CD4-positive, alpha-beta memory T cell (primary cell): ENCODE results near the gene SOX6. TPM values are rescaled to one million over a fixed set of nuclear protein-coding genes. Genes with fewer than 3 reads are reported as not detected.
"Not testable (repeated sequence)": the region's sequence is repeated elsewhere in the genome, so short reads cannot be mapped to it uniquely, and the experiment has no call there.

Experiments used
- CTCF ChIA-PET: fragments of 350-600 bp; sonication (Branson Sonifier 250); formaldehyde crosslinking; loops from one replicate; lab custom pipeline; 2021; ENCODE audit warnings: inconsistent platforms; ENCODE audit not compliant: partially characterized antibody; lab: Charles Lee
- POLR2A ChIA-PET: fragments of 350-600 bp; sonication (Branson Sonifier 250); formaldehyde crosslinking; loops from one replicate; lab custom pipeline; 2021; ENCODE audit not compliant: partially characterized antibody; lab: Charles Lee
- DNase-seq, 5 donors: peaks; one replicate each; pipeline versions ENCODE4 v3.0.0 to v3.0.0-alpha.2; 2020 to 2022; ENCODE audit warnings: mixed read lengths in 1 of 5
- H3K27ac ChIP-seq: one replicate; pipeline ENCODE4 v1.7.0; 2013; ENCODE audit warnings: low read depth, low read length
- H3K27me3 ChIP-seq: 2 replicates; pipeline ENCODE4 v1.7.0; 2013; ENCODE audit warnings: mild to moderate bottlenecking, low read length, moderate library complexity; ENCODE audit not compliant: insufficient read depth
- H3K36me3 ChIP-seq: 2 replicates; pipeline ENCODE4 v1.7.0; 2013; ENCODE audit warnings: mild to moderate bottlenecking, low read length, moderate library complexity; ENCODE audit not compliant: insufficient read depth
- H3K4me1 ChIP-seq: 2 replicates; pipeline ENCODE4 v1.7.0; 2013; ENCODE audit warnings: mild to moderate bottlenecking, low read length, moderate library complexity; ENCODE audit not compliant: insufficient read depth
- H3K4me3 ChIP-seq, 2 donors: one replicate each; pipeline ENCODE4 v1.7.0; 2013; ENCODE audit warnings: low read length in 2 of 2, mild to moderate bottlenecking in 1 of 2
- H3K9me3 ChIP-seq, 2 donors: one replicate each; pipeline ENCODE4 v1.7.0; 2013; ENCODE audit warnings: low read length in 2 of 2, control low read depth in 1 of 2; ENCODE audit not compliant: control insufficient read depth in 1 of 2
- H3K27ac Mint-ChIP-seq, 7 donors: one replicate each; pipeline ENCODE4 v1.8.0; 2020 to 2021; ENCODE audit warnings: mixed read lengths in 7 of 7, mild to moderate bottlenecking in 6 of 7, inconsistent platforms in 3 of 7, moderate library complexity in 3 of 7
- H3K27me3 Mint-ChIP-seq, 2 donors: one replicate each; pipeline ENCODE4 v1.8.0; 2020 to 2021; ENCODE audit warnings: mixed read lengths in 2 of 2
- H3K36me3 Mint-ChIP-seq, 2 donors: one replicate each; pipeline ENCODE4 v1.8.0; 2020 to 2021; ENCODE audit warnings: mixed read lengths in 2 of 2, inconsistent platforms in 1 of 2, mild to moderate bottlenecking in 1 of 2
- H3K4me1 Mint-ChIP-seq, 4 donors: one replicate each; pipeline ENCODE4 v1.8.0; 2020 to 2021; ENCODE audit warnings: mixed read lengths in 4 of 4, mild to moderate bottlenecking in 1 of 4
- H3K4me3 Mint-ChIP-seq, 8 donors: one replicate each; pipeline ENCODE4 v1.8.0; 2020 to 2021; ENCODE audit warnings: mixed read lengths in 8 of 8, mild to moderate bottlenecking in 7 of 8, moderate library complexity in 6 of 8, inconsistent platforms in 3 of 8
- H3K9me3 Mint-ChIP-seq, 8 donors: one replicate each; pipeline ENCODE4 v1.8.0; 2020 to 2021; ENCODE audit warnings: mixed read lengths in 8 of 8, mild to moderate bottlenecking in 5 of 8, inconsistent platforms in 3 of 8, moderate library complexity in 1 of 8
- intact Hi-C: fragments of 100-400 bp; cut with micrococcal nuclease; formaldehyde crosslinking; loops from one replicate; pipeline ENCODE4 v1.15.1; 2023
- polyA plus RNA-seq, 2 donors: library from polyadenylated mRNA; unstranded; fragments of 300-500 nt; fragmentation: Illumina TruSeq; gene quantifications; one replicate each; pipeline ENCODE4 v1.2.3, GENCODE V29; 2021
- total RNA-seq, 2 experiments: library from RNA; stranded (reverse); gene quantifications; one replicate each; pipeline ENCODE4 v1.2.3, GENCODE V29; 2021

Gene SOX6
- total and polyA plus RNA-seq, 4 experiments from 2014 or later: not detected

- H3K4me1 Mint-ChIP-seq: no peaks in the 10 kb centered on the region
- CTCF ChIA-PET: no interaction called here
- POLR2A ChIA-PET: no interaction called here
These were observed 38.6 kb upstream of the SOX6 start for GRCh38 chr11:16394947-16395346.

GRCh38 chr11:16393340-16393739 lies 37.0 kb upstream of the SOX6 start:
- intact Hi-C loops: no loop called here
- no peaks in the 10 kb centered on the region for H3K4me1 Mint-ChIP-seq

More at GRCh38 chr11:16394947-16395346, 38.6 kb upstream of the SOX6 start:
- H3K9me3 Mint-ChIP-seq: peaks cover 2 to 13% (median 5%) of the 10 kb centered on the region in 8 donors
- no peak overlapping the region for H3K27ac Mint-ChIP-seq
- intact Hi-C loops: no loop called here
- Histone ChIP-seq H3K9me3 (no peaks in the 10 kb centered on the region), H3K4me1 (no peaks in the 10 kb centered on the region), H3K27me3 (no peaks in the 10 kb centered on the region), H3K27ac (no peak overlapping the region), H3K4me3 (no peak overlapping the region), H3K36me3 (no peaks in the 10 kb centered on the region)
- no peaks in the 10 kb centered on the region for H3K36me3 Mint-ChIP-seq
- no peak overlapping the region for H3K4me3 Mint-ChIP-seq
- DNase-seq: no peak
- no peaks in the 10 kb centered on the region for H3K27me3 Mint-ChIP-seq

DNA sequence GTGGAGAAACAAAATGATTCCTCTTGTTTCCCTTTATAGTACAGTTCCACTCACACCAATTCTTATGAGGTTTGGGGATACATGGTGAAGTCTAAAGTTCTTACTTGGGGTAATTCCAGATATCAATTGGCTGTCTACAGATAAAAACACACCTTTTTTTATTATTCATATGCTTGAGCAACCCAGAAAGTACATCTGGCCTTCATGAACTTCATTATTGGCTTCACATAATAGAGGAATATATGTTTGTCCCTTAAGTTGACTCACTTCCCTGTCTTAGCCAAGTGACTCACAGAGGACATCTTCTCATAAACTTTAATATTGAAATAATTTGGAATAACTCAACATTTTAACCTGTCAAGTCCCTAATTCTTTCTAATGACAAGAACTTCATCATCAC lies 36.3 kb upstream of the SOX6 start:
- no peaks in the 10 kb centered on the region for H3K9me3 ChIP-seq
- no peak overlapping the region for H3K27ac ChIP-seq
- Mint-ChIP-seq H3K27me3 (no peaks in the 10 kb centered on the region), H3K36me3 (no peaks in the 10 kb centered on the region), H3K4me3 (no peak overlapping the region), H3K9me3 (peaks cover 2 to 16% (median 6%) of the 10 kb centered on the region in 8 donors), H3K4me1 (no peaks in the 10 kb centered on the region), H3K27ac (no peak overlapping the region)
- no peak for DNase-seq
- H3K4me1 ChIP-seq: no peaks in the 10 kb centered on the region
- H3K36me3 ChIP-seq: no peaks in the 10 kb centered on the region
- no peak overlapping the region for H3K4me3 ChIP-seq
- ChIA-PET CTCF (no interaction called here), POLR2A (no interaction called here)
- intact Hi-C loops: no loop called here
- no peaks in the 10 kb centered on the region for H3K27me3 ChIP-seq

More at GRCh38 chr11:16393340-16393739, 37.0 kb upstream of the SOX6 start:
- Histone ChIP-seq H3K36me3 (no peaks in the 10 kb centered on the region), H3K27ac (no peak overlapping the region), H3K27me3 (no peaks in the 10 kb centered on the region), H3K9me3 (no peaks in the 10 kb centered on the region), H3K4me3 (no peak overlapping the region), H3K4me1 (no peaks in the 10 kb centered on the region)
- POLR2A ChIA-PET: no interaction called here
- Mint-ChIP-seq H3K9me3 (peaks cover 2 to 20% (median 6%) of the 10 kb centered on the region in 8 donors), H3K27me3 (no peaks in the 10 kb centered on the region), H3K36me3 (no peaks in the 10 kb centered on the region), H3K27ac (no peak overlapping the region), H3K4me3 (no peak overlapping the region)
- CTCF ChIA-PET: no interaction called here
- no peak for DNase-seq

DNA sequence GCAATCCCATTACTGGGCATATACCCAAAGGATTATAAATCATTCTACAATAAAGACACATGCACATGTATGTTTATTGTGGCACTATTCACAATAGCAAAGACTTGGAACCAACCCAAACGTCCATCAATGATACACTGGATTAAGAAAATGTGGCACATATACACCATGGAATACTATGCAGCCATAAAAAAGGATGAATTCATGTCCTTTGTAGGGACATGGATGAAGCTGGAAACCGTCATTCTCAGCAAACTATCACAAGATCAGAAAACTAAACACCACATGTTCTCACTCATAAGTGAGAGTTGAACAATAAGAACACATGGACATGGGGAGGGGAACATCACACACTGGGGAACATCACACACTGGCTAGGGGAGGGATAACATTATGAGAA lies 34.5 kb upstream of the SOX6 start:
- intact Hi-C loops, H3K36me3 ChIP-seq, H3K27me3 Mint-ChIP-seq, H3K4me1 ChIP-seq, H3K4me3 Mint-ChIP-seq, H3K27ac ChIP-seq, H3K4me3 ChIP-seq, H3K4me1 Mint-ChIP-seq, H3K27me3 ChIP-seq, CTCF ChIA-PET, H3K27ac Mint-ChIP-seq, POLR2A ChIA-PET, H3K36me3 Mint-ChIP-seq, H3K9me3 ChIP-seq, DNase-seq: not testable (repeated sequence)
- H3K9me3 Mint-ChIP-seq: peaks cover 2 to 19% (median 6%) of the 10 kb centered on the region in 8 donors

GRCh38 chr11:16385099-16385498 lies 28.8 kb upstream of the SOX6 start:
- Mint-ChIP-seq H3K4me3 (no peak overlapping the region), H3K9me3 (peaks cover 0 to 12% (median 4%) of the 10 kb centered on the region in 8 donors), H3K27ac (no peak overlapping the region), H3K27me3 (no peaks in the 10 kb centered on the region), H3K4me1 (no peaks in the 10 kb centered on the region), H3K36me3 (no peaks in the 10 kb centered on the region)
- H3K4me3 ChIP-seq: no peak overlapping the region
- H3K36me3 ChIP-seq: no peaks in the 10 kb centered on the region
- H3K27me3 ChIP-seq: no peaks in the 10 kb centered on the region
- ChIA-PET POLR2A (no interaction called here), CTCF (no interaction called here)
- no peaks in the 10 kb centered on the region for H3K4me1 ChIP-seq
- DNase-seq: no peak
- intact Hi-C loops: no loop called here
- no peaks in the 10 kb centered on the region for H3K9me3 ChIP-seq
- no peak overlapping the region for H3K27ac ChIP-seq

DNA sequence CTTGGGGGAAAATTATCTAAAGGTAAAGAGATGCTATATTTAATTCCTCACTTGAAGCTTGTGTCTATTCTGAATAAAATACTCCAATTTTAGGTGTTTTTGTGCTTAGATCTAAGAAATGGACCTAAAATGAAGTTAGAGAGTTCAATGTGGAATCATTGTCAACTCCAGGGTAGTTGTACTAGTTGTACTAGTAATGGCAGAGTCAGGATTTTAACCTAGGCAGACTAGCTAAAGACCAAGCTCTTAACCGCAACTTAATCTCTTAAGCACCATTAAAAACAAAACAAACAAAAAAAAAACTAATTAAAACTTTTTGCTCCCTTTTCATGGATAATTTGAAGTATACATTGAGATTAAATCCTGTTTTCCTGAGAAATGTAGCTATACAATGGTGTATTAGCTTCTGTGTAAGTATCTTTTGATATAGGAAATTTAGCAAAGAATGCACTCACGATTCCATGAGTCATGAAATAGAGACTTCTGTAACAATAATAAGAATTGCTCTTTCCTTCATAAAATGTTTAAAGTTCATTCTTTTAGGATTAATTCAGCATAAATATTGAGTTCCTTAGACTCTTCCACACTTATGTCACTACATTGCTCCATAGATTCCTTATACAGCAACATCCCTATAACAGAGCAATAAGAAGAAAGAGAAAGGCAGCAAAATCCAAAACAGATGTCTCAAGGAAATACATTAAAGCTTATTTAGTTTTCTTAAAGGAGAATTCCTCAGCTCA lies 26.5 kb upstream of the SOX6 start:
- H3K27me3 ChIP-seq: no peaks in the 10 kb centered on the region
- POLR2A ChIA-PET: no interaction called here
- Mint-ChIP-seq H3K9me3 (peaks cover 0 to 4% (median 1%) of the 10 kb centered on the region in 8 donors), H3K27me3 (no peaks in the 10 kb centered on the region), H3K4me1 (no peaks in the 10 kb centered on the region), H3K36me3 (no peaks in the 10 kb centered on the region), H3K27ac (no peak overlapping the region), H3K4me3 (no peak overlapping the region)
- no peaks in the 10 kb centered on the region for H3K9me3 ChIP-seq
- DNase-seq: no peak
- CTCF ChIA-PET: no interaction called here
- no peaks in the 10 kb centered on the region for H3K36me3 ChIP-seq
- H3K27ac ChIP-seq: no peak overlapping the region
- H3K4me3 ChIP-seq: no peak overlapping the region
- H3K4me1 ChIP-seq: no peaks in the 10 kb centered on the region
- intact Hi-C loops: no loop called here

DNA sequence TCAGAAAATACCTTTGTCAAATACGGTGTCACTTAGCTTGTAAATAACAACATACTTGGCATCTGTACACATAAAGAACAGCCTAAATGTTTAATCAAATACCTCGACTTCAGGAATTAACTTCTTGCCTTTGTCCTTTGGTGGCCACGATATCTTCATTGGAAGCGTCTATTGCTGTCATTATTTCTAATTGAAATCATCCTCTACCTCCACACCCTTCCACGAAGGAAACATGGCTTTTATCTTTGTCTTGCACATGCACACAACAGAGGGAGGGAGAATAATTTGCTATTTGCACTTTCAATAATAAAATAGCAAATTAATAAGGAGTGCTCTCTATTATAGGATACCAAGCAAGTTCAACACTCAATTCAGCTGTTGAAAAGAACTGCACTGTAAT lies 25.8 kb upstream of the SOX6 start:
- no peak overlapping the region for H3K4me3 ChIP-seq
- H3K9me3 ChIP-seq: no peaks in the 10 kb centered on the region
- H3K36me3 ChIP-seq: no peaks in the 10 kb centered on the region
- no peaks in the 10 kb centered on the region for H3K4me1 Mint-ChIP-seq
- no peaks in the 10 kb centered on the region for H3K36me3 Mint-ChIP-seq
- CTCF ChIA-PET: no interaction called here
- H3K4me1 ChIP-seq: no peaks in the 10 kb centered on the region
- POLR2A ChIA-PET: no interaction called here
- H3K9me3 Mint-ChIP-seq: peaks cover 0 to 6% (median 3%) of the 10 kb centered on the region in 8 donors
- H3K27me3 ChIP-seq: no peaks in the 10 kb centered on the region
- no peaks in the 10 kb centered on the region for H3K27me3 Mint-ChIP-seq
- no peak for DNase-seq
- H3K4me3 Mint-ChIP-seq: no peak overlapping the region
- intact Hi-C loops: no loop called here
- no peak overlapping the region for H3K27ac ChIP-seq
- no peak overlapping the region for H3K27ac Mint-ChIP-seq
